ENCODE data around the gene REP15.

GRCh38 chr12:27710592-27711316 is 14.5 kb downstream of the REP15 start, which contains the start of gene MRPS35:
- TF ChIP-seq POLR2AphosphoS5 (IDR thresholded peaks at IDR 0.05; ENCODE audit: low read depth, low read length): peak; percentile 89
- TF ChIP-seq POLR2A (IDR thresholded peaks at IDR 0.05; ENCODE audit: low read depth, low read length): peak; percentile 97
- TF ChIP-seq TAF1 (IDR thresholded peaks at IDR 0.05; ENCODE audit: borderline replicate concordance, low read depth, low read length): peak; percentile 92
